GM18870 (cell line): Measurements from ENCODE around the gene CENPM.

ENCODE experiments used
- ATAC-seq: cut with Tn5 transposase; IDR thresholded peaks from one replicate; pipeline ENCODE4 v1.9.1; 2021; ENCODE audit warnings: moderate library complexity; ENCODE audit not compliant: unreplicated experiment

The CENPM gene, protein sequence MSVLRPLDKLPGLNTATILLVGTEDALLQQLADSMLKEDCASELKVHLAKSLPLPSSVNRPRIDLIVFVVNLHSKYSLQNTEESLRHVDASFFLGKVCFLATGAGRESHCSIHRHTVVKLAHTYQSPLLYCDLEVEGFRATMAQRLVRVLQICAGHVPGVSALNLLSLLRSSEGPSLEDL

DNA sequence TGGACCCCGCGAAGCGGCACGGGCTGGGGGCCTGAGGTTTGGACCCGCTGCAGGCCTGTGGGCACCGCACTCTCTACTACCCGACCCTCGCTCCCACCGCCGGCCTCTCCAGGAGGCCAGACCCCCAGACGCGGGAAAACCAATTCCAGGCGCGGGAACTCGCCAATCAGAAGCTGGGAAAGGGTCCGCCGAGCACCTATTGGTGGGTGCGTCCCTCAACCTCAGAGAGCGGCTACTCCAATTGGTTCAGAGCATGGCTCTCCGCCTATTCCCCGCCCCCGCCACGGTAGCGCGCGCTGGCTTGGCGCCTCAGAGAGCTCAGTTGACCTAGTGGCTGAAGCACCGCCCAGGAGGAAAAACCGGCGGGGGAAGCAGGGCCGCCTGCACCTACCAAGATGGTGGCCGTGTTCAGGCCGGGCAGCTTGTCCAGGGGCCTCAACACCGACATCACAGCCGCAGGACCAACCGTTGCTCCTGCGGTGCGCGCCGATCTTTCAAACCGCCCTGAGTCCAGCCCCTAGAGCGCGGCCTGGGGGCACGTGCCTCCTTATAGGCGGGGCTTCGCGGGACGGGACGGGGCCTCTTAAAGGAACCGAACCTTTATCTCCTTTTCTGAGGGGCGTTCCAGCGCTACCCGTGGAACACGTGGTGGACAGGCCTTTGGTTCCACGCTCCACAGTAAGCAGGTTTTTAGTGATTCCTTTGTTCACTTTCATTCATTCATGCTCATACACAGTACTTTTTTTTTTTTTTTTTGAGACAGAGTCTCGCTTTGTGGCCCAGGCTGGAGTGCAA is at the start of gene CENPM:
Gene CENPM (minus strand): TSS at position 524 of the 795 bp plus-strand sequence. CDS start 76 bp downstream, at position 448.
- ATAC-seq: peak; percentile 70

DNA sequence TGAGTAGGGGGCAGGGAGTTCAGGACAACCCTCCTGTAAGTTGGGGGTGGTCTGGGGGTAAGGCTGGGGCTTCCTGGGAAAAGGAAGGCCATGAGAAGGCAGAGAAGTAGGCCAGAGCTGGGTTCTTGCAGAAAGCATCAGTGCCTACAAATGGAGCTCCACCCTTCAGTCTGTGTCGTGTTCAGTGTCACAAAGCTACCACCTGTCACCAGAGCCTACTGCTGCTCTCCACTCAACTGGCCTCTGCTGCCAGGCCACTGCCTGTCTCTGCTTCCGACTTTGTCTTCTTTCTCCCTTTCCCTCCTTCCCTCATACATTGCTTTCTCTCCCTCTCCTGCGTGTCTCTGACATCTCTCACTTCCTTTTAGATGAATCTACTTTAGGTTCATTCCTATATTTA is 48.3 kb upstream of the CENPM start:
- ATAC-seq: no peak

DNA sequence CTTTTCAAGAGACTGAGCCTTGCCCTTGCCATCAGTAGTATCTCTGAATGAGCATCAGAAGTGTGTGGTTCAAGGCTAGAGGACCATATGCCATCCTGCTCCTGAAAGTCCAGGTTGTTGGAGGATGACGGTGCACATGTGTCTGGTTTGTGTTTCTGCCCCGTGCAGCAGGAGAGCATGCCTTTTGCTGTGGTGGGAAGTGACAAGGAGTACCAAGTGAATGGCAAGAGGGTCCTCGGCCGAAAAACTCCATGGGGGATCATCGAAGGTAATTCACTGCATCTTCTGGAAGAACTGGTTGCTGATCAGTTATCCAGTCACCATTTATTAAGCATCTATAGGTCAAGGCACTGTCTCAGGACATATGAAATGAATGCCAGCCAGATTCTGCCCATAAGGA is 45.5 kb upstream of the CENPM start:
- ATAC-seq: no peak

DNA sequence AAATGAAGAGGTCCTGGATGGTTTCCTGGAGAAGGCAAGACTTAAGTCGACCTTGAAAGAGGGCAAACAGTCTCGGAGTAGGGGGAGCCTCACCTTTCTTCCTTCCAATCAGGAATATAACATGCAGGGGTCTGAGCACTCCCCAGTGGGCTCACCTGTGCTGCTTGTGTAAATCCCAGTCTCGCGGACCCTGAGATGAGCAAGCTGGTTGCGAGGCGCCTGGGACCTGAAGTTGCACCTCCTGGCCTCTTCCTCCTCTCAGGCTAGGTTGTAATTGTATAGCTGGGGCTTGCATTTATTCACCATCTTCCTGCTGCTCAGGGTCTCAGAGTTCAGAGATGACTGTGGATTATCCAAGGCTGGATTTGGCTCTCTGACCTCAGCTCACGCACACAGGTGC is 44.2 kb upstream of the CENPM start:
- no peak for ATAC-seq

DNA sequence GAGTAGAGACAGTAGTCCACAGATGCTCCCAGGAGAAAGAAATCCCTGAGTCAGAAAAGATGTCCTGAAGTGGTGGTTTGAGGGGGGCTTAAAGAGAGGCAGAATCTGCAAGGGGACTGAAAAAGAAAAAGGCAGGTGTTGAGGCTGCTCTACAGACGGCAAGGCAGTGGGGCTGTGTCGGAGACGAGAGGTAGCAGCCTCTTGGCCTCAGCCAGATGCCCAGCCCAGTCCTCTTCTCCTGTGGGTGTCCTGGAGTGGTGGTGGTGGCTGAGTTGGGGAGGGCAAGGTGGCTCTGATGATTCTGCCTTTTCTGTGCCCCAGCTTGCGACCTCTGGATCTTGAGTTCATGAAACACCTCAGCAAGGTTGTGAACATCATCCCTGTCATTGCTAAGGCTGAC is 42.3 kb upstream of the CENPM start:
- ATAC-seq: no peak

DNA sequence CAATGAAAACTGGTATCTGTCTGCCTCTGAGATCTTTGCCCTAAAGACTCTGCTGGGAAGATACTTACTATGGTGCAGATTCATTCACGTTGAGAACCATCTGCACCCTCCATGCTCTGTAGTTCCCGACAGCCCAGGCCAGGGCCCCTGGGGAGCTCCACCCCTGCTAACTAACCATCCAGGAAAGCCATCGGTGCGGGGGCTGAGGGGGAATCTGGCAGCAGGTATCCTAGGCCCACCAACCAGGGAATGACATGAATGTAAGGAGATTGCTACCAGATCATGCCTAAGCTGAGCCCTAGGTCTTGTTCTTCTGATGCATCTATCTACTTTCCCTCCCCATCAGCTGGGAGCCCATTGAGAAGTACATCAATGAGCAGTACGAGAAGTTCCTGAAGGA is 40.3 kb upstream of the CENPM start:
- ATAC-seq: no peak

DNA sequence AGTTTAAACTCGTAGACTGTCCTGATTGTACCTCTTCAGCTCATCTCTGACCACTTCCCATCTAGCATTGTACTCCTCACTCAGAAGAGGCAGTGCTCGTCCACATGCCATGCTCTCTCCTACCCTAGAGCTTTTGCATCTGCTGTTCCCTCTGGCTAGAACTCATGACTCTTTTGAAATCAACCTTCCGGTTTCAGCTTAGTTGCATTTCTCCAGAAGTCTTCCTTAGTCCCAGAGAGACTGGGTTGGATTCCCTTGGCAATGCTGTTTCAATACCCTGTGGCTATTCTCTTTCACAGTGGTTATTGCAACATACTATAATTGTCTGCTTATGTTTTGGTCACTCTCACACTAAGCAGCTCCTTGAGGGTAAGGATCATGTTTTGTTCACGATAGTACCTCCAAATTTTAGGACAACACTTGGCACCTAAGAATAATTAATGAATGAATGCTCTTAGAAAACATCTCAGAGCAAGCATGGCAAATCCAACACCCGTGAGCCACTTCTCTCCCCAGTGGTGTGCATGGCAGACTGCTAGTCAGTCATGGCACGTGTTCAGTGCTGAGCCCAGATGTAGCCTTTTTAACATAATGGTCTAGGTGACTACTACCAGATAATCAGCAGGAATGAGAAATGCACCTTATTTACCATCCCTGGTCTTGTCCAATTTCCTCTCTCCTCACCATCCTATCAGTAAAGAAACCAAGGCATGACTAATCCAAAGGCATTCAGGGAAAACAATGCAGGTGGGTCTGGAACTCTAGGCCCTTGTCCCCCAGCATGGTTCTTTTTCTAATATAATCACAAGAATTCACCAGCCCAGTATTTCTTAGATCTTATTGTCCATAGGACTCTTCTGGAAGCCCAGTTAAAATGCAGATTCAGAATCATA is 36.8 kb upstream of the CENPM start:
- no peak for ATAC-seq

DNA sequence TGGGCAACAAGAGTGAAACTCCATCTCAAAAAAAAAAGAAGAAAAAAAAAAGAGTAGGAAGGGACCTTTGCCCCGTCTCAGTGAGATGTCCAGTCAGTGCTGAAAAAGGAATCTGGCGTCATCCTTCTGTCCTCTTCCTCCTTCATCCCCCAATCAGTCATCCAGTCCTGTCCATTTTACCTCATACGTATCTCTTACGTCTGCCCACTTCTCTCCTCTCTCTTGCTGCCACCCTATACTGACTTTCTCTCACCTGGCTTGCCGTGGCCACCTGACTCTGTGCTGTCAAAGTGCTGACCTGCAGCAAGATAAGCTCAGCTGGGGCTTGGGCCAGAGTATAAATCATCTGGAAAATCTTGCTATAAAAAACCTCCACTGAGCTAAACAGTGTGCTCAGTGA is 35.9 kb upstream of the CENPM start:
- ATAC-seq: no peak

DNA sequence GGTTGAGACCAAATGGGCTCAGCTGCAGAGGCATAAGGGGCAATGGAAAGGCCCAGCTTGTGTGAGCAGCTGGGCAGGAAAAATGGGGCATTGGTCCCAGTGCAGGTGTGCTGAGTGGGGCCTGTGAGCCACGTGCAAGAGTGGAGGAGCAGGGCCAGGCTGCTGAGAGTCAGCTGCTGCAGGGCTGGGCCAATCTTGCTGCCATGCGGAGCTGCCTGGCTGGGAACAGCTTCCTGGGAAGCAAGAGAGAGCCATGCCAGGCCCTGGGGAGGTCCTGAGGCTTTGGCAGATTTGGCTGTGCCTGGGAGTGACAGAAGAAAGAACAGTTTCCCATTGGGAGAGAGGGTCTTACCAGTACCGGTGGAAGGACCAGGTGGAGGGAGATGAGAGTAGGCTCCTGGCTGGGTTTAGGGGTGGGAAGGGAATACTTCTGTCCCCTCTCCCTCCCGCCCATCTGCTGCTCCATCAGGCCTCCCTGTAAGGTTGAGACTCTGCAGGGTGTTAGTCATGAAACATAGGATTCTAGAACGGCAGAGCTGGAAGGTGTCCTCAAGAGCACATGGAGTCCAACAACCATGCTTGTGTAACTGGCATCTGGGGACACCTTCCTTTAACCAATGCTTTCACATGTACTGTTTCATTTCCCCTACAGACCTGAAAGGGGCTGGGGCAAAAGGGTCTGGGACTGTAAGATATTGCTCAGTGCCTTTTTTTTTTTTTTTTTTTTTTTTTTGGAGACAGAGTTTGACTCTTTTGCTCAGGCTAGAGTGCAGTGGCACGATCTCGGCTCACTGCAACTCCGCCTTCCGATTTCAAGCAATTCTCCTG is 32.7 kb upstream of the CENPM start:
- ATAC-seq: no peak

DNA sequence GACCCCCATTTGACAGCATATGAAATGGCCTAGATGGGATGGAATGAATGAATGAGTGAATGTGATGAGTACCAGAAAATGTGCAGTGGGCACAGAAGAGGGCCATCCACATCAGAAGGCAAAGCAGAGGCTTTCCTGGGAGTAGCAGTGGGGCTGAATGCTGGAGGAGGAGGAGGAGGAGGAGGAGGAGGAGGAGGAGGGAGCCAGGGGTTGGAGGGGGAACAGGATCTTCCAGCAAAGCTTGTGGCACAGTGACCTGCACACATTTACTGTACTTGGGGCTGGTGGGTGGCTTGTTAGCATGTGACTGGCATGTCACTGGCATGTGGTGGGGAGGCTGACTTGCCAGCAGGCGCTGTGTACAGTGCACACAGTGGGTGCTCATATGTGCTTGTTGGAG is 31.8 kb upstream of the CENPM start:
- ATAC-seq: no peak

DNA sequence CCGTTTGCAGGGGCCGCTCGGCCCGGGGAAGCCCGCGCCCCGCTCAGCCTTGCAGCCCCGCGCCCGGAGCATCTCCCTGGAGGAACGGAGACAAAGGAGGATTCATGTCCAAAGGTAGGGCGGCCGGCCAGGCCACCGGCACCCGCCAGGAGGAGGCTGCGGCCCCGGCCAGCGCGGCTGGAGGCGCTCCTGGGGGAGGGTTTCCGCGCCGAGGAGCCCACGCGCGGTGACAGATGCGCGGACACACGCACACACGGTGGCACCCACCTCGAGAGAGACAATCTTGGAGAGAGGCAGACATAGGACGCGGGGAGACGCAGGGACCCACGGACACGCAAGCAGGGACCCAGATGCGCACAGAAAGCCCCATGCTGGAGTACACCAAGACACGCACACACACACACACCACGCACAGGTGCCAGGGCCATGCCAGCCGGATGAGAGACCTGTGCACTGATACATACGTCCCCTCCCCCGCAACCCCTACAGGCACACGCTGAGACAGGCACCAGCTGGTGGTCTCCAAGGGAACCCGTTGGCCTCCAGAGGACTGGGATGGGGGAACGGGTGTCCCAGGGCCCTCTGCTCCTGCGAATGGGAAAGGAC is 30.1 kb upstream of the CENPM start:
- no peak for ATAC-seq

DNA sequence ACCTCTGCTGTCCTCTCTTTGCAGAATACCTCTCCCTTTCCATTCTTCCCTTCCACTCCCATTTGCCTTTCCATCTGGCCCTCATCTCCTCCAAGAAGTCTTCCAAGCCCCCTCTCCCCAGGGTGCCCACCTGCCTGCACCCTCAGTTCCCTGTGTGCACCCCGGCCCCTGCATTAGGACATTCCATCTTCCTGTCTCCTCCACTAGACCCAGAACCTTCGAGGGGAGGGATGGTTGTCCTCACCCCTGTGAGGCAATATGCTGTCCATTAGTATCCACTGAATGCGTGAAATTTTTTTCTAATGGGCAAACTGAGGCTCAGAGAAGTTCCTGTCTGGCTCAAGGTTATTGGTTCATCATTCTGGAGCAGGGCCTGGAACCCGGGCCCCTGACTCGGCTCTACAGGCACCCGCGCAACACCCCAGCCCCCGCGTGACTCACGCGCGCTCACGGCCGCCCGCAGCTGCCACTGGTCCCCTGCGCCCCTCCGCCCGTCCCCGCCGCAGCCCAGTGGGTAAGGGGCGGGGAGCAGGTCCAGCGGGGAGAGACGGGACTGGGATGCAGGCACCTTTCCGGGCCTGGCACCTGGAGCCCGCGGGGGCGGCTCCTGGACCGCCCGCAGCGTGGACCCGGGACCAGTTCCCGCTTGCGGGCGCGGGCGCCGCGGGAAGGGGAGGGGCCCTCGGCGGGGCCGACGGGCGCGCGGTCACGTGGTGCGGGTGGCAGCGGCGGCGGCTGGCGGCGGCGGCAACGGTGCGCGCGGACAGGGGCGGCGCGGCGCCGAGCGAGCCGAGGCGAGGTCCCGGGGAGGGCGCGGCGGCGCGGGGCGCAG is 29.3 kb upstream of the CENPM start:
- ATAC-seq: no peak

DNA sequence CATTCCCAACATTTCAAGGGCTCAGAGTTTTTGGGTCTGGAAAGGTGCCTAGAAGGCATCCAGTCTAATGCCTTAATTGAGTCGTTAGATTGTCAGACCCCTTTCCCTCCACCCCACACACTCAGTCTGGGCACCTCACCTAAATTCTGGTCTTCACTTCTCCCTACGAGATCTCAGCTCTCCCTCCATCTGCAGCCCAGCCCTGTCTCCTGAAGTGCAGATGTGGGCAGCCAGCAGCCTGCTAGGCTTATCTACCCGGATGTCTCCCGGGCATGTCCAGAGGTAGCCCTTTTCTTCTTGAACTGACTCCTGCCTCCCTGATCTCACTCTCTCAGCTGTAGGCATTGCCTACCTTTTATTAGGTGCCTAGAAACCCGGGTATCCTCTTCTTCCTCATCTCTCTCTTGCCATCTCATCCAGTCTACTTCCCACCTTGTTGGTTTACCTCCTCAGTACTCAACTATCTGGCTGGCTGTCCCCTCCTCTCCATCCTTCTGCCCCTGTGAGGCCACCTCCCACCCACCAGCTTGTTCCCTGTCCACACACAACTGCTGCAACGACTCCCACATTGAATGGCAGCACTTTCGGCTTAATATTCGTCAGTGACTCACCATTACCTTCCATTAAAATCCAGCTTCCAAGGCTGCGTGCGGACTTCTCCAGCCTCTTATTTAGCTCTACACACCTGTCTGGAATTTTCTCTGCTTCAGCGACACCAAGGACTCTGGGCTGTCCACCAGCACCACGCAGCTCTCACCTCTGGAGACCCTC is 28.5 kb upstream of the CENPM start:
- ATAC-seq: no peak

DNA sequence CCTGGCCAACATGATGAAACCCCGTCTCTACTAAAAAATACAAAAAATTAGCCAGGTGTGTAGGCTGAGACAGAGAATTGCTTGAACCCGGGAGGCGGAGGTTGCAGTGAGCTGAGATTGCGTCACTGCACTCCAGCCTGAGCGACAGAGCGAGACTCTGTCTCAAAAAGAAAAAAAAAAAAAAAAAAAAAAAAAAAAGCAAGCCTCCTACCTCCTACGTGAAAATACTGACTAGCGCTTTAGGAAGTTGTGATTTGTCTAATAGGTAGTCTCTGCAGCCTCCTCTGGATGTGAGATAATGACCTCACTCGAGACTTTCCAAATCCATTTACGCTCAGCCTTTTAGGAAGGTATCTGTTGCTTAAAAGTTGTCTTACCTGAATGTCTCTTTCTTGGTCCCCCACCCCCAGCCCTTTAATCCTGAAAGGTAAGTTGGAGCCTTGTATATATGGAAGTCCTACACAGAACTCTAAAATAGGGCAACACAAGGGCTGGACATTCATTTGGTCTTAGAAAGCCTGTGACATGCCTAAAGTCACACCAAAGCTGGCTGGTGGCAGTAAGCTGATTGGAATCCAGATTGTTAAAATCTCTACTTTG is 27.8 kb upstream of the CENPM start:
- no peak for ATAC-seq

DNA sequence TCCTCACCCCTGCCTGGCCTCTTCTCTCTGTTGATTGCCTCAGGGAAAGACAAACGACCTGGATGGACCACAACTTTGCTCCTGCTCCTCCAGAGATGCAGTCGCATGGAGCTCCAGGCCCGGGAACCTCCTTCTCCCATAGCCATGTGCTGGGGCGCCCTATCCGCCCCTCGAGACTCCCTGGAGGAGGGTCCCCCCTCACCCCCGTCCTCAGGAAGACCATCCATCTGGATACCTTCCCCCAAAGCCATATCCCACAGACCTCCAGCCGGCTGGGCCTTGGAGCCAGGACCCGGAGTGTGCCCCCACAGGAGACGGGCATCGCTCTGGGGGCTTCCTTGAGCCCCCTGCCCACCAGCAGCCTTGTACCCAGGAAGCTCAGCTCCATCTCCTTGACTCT is 24.5 kb upstream of the CENPM start:
- no peak for ATAC-seq

DNA sequence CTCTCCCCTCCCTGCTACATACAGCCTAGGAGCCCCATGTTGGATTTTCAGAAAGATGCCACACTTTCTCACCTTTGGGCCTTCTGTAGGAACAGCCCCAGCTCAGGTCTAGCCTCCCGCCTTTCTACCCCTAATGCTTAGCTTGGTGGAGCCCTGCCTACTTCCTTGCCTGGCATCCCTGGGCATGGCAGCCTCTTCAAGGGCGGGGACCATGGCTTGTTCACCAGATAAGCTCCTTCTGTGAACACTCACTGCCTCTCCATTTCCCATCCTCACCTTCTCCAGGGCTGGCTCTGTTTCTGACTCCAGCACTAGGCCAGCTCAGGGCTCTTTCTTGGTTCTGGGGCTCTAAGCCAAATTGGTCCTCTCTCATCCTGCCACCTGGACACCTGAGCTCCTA is 23.6 kb upstream of the CENPM start:
- ATAC-seq: no peak

DNA sequence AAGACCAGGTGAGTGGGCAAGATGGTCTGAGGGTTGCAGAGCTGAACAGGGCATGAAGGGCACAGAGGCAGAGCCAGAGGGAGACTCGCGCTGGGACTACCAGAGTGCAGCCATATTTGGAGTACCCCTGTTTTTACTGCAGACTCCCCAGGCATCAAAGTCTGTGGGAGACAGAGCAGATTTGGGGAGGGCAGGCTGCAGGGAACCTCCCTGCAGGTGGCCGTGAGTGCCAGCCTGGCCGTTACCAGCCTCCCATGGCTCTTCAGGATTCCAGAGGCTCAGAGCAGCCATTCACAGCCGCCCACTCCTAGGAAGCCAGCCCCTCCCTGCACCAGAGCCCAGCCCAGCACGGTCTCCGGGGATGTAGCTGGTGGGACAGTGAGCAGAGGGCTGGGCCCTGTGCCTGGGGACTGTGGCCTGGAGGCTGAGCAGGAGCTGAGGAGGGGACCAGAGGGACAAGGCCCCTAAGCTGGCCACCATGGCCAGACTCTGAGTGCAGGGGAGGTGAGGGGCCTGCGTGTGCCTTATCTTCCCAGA is 22.2 kb upstream of the CENPM start, which contains the start of gene SEPTIN3:
Gene SEPTIN3 (plus strand): TSS at position 334 of the 537 bp plus-strand sequence. CDS start 2,050 bp downstream, outside the sequence.
- no peak for ATAC-seq

DNA sequence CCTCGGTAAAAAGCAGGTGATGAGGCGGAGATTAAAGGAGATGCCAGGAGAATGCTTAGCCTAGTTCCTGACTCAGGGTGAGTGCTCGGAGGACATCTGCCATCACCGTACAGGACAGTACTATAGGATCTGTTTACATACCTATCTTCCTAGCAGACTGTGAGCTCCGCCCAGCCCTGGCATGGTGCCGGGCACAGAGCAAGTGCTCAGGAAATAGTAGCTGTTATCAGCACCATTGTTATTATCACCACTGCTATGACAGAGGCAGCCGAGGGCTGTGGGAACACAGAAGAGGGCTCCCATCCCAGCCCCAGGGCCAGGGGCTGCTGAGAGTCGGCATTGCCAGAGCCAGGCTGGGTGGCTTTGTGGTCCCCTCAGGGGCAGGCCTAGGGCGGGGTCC is 21.6 kb upstream of the CENPM start:
- ATAC-seq: no peak
